Ovary (tissue), 3 donors: ENCODE results near the gene RRP12.

Experiments used
- POLR2A ChIP-seq: fragments of 450-650 bp; IDR thresholded peaks from one replicate; pipeline ENCODE4 v1.6.1; 2017; ENCODE audit warnings: antibody characterized with exemption, mild to moderate bottlenecking, moderate library complexity
- TF ChIP-seq, protein P1 (sequence below), 3 donors: fragments of 450-650 bp in 2 of 3; fragments of 200-600 bp in 1 of 3; IDR thresholded peaks; one replicate each; pipeline versions ENCODE4 v1.5.1 to v1.8.0; 2016 to 2022; ENCODE audit warnings: antibody characterized with exemption in 3 of 3, mild to moderate bottlenecking in 1 of 3
- donor health status: DM: no; HTN: no; CAD: no.

GRCh38 chr10:97311111-97311626 is 90.0 kb downstream of the RRP12 start:
- TF ChIP-seq, protein P1, sequence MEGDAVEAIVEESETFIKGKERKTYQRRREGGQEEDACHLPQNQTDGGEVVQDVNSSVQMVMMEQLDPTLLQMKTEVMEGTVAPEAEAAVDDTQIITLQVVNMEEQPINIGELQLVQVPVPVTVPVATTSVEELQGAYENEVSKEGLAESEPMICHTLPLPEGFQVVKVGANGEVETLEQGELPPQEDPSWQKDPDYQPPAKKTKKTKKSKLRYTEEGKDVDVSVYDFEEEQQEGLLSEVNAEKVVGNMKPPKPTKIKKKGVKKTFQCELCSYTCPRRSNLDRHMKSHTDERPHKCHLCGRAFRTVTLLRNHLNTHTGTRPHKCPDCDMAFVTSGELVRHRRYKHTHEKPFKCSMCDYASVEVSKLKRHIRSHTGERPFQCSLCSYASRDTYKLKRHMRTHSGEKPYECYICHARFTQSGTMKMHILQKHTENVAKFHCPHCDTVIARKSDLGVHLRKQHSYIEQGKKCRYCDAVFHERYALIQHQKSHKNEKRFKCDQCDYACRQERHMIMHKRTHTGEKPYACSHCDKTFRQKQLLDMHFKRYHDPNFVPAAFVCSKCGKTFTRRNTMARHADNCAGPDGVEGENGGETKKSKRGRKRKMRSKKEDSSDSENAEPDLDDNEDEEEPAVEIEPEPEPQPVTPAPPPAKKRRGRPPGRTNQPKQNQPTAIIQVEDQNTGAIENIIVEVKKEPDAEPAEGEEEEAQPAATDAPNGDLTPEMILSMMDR (IDR thresholded peaks at IDR 0.05): no peak
- no peak for TF ChIP-seq POLR2A
